ENCODE data around the gene PGS1.
"Not testable (repeated sequence)": the region's sequence is repeated elsewhere in the genome, so short reads cannot be mapped to it uniquely, and the experiment has no call there.

PGS1 gene

GRCh38 chr17:78444392-78444791 lies 65.9 kb downstream of the PGS1 start:
- DNase-seq (ENCODE audit: low read depth in 3 of 3), result no peak

- no peak for DNase-seq (ENCODE audit: low read depth in 3 of 3)
These were observed 68.4 kb downstream of the PGS1 start for GRCh38 chr17:78446833-78447232.

DNA sequence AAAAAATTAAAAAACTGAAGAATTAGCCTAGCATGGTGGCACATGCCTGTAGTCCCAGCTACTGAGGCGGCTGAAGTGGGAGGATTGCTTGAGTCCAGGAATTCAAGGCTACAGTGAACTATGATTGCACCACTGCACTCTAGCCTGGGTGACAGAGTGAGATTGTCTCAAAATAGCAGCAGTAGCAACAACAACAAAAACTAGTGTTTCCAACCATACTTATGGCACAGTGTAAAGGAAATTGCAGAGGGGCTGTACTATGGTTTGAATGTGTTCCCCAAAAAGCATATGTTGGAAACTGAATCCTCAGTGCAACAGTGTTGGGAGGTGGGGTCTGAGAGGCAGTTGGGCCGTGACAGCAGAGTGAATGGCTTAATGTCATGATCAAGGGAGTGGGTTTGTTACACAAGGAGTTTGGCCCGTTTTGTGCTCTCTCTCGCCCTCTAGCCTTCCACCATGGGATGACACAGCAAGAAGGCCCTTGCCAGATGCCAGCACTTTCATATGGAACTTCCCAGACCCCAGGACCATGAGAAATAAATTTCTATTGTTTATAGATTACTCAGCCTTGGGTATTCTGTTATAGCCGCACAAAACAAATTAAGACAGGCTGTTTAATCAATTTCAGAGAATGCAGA lies 70.0 kb downstream of the PGS1 start:
- no peak for DNase-seq (ENCODE audit: low read depth in 3 of 3)

DNA sequence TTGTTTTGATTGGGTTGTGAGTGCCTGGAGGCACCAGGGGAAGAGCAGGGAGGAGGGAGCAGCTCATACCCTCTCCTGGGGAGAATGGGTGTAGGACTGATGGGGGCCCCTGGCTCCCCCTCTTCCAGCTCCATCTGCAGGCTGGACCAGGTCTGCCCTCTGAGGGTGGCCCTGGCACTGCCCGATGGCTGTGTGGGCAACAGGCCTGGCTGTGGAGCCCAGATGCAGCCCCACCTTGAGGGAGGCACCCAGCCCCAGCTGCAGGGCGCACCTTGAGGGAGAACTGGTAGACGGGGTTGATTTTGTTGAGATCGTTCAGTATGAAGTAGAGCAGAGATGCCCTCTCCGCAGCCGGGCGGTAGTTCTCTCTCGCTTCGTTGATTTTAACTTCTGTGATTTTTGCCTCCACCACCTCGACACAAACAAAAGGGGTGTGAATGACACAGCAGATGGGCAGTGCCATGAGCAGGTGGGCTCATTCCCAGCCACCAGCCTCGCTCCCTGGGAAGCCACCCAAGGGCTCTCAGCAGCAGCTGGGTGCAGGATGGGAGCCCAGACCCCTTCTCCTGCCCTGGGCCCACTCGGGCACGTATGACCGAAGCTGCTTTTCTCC lies 71.6 kb downstream of the PGS1 start:
- no peak for DNase-seq (ENCODE audit: low read depth in 3 of 3)

GRCh38 chr17:78450696-78451345 lies 72.4 kb downstream of the PGS1 start:
- DNase-seq (ENCODE audit: low read depth in 3 of 3), result no peak

DNA sequence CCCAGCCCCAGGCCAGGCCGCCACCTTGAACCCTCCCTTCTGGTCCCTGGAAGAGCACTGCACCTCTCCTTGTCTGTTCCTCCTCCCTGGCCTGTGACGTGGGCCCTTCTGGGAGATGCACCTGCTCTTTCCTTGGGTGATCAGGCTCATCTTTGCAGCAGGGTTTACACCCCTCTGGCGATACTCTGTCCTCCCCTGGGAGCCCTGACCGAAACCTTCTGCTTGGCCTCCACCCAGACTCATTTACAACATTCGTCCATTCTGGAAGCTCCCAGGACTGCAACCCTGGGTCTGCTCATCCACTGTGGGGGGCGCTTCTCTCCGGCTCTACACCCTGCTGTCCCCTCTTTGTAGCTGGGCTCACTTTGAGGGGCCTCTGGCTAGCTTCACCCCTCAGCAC lies 73.3 kb downstream of the PGS1 start:
- no peak for DNase-seq (ENCODE audit: low read depth in 3 of 3)

DNA sequence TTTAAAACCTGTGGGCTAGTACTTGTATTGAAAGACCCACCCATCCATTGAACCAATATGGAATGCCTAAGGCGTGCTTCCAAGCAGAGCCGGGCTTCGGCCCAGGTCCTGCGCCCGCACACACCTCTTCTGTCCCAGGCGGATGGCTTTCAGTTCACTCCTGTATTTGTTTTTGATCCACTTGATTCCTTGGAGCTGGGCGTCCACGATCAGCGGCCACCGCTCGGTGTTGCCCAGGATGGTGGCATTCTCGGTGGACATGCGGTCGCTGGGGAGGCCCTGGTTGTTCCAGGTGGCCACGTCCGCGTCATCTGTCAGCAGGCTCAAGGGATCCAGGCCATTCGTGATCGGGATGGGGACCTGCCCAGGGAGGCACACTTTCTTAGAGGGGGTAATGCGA lies 75.9 kb downstream of the PGS1 start:
- no peak for DNase-seq (ENCODE audit: low read depth in 3 of 3)

DNA sequence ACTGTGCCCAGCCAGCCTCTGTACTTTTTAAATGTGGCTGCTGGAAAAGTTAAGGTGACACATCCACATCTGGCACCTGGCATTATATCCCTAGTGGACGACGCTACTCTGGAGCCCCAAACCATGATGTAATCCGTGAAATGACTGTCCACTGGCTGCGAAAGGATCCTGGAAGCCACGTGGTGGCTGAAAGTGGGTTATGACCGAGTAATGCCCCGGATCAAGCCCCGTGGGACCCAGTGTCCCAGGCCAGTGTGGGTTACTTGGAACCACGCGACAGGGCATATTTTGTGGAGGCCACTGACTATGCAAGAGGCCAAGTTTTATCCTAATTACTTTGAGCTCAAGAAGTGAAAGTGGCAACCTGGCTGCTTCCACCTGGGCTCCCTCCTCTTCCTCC lies 79.6 kb downstream of the PGS1 start:
- no peak for DNase-seq (ENCODE audit: low read depth in 3 of 3)

DNA sequence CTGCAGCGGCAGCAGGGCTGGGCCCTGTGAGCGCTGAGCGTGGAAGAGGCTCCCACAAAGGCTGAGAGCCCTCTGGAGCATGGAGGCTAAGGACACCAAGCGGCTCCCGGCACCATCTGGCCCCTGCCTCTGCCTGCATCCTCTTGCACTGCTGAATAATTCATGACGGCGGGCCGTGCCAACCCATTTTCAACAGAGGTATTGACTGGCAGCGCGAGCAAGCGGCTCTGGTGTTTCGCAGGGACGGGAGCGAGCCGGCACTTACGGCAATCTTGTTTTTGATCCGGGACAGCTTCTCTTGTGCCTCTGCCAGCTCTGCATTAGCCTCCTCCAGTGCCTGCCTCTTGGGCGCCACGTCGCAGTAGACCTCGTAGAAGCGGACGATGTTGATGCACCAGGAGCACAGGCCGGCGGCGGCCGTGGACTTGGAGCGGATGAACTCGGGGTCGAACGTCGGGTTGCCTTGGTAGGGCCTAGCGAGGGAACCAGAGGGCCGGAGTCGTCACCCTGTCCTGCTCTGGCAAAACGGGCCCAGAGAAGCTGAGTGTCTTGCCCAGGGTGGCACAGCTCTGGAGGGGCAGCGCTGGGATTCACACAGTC lies 80.4 kb downstream of the PGS1 start:
- no peak for DNase-seq (ENCODE audit: low read depth in 3 of 3)

GRCh38 chr17:78459696-78460095 lies 81.2 kb downstream of the PGS1 start:
- no peak for DNase-seq (ENCODE audit: low read depth in 3 of 3)

GRCh38 chr17:78460176-78460675 lies 81.8 kb downstream of the PGS1 start:
- no peak for DNase-seq (ENCODE audit: low read depth in 3 of 3)

DNA sequence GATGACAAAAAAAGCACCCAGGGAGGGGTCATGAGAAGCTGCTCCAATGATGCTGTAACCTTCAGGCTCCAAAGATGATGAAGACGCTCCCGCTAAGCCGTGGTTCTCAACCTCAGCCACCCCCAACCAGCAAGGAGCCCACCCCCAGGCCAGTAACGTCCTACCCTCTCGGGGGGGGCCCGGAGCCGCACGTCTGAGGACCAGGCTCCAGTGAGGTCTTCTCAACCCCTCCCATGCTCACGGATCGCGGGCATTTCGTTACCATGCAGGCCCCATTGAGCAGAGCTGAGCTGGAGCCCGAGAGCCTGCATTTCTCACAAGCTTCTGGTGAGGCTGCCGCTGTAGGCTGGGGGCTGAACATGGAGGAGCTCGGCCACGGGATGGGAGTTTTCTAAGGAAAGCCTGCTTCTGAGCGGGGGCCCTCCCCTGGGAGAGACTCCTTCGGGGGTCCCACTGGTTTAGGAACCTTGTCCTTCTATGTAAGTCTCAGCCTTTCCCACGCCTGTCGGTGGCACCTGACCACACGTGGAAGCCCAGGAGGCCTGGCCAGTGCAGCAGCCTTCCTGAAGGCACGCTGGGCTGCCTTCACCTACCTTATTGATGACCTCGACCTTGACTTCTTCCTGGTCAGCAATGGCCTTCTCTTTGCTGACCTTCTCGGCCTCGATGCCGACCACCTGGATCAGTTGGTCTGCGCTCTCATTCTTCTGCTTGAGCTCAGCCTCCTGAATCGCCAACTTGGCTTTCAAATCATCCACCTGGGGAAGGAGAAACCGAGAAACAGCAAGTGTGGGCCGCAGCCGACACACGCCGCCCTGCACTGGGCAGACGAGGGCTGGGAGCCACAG lies 82.7 kb downstream of the PGS1 start:
- no peak for DNase-seq (ENCODE audit: low read depth in 3 of 3)

- no peak for DNase-seq (ENCODE audit: low read depth in 3 of 3)
These were observed 83.3 kb downstream of the PGS1 start for GRCh38 chr17:78461799-78462053.

DNA sequence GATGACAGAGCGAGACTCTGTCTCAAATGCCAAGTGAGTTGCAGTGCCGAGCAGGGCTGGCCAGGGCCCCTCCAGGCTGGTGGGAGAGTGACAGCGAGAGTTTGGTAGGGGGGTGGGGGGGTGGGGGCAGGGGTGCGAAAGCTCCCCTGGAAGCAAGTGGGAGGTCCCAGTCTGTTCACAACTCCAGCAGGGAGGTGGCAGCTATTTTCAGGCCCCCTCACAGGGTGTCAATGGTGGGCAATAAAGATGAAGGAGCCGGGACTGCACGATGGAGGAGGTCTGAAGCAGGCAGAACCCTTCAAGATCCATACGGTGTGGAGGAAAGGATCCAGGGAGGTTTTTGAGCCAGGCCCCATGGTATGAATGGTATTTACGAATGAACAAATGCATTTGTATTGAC lies 83.7 kb downstream of the PGS1 start:
- no peak for DNase-seq (ENCODE audit: low read depth in 3 of 3)

DNA sequence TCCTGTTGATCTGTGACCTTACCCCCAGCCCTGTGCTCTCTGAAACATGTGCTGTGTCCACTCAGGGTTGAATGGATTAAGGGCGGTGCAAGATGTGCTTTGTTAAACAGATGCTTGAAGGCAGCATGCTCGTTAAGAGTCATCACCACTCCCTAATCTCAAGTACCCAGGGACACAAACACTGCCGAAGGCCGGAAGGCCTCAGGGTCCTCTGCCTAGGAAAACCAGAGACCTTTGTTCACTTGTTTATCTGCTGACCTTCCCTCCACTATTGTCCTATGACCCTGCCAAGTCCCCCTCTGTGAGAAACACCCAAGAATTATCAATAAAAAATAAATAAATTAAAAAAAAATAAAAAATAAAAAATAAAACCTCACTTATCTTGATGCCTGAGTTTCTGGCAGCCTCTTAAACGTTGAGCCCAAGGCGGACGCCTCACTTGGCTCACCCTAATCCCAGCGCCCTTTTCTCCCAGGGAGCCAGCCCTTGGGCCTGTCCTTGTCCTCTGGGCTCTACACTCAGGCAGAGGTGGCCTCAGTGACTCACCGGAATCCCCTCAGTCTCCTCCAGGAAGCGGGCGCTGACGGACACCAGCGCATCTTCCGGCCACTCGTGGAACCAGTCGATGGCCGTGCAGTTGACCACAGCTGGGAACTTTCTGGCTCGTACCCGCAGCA lies 87.8 kb downstream of the PGS1 start:
- DNase-seq (ENCODE audit: low read depth in 3 of 3), result not testable (repeated sequence)

DNA sequence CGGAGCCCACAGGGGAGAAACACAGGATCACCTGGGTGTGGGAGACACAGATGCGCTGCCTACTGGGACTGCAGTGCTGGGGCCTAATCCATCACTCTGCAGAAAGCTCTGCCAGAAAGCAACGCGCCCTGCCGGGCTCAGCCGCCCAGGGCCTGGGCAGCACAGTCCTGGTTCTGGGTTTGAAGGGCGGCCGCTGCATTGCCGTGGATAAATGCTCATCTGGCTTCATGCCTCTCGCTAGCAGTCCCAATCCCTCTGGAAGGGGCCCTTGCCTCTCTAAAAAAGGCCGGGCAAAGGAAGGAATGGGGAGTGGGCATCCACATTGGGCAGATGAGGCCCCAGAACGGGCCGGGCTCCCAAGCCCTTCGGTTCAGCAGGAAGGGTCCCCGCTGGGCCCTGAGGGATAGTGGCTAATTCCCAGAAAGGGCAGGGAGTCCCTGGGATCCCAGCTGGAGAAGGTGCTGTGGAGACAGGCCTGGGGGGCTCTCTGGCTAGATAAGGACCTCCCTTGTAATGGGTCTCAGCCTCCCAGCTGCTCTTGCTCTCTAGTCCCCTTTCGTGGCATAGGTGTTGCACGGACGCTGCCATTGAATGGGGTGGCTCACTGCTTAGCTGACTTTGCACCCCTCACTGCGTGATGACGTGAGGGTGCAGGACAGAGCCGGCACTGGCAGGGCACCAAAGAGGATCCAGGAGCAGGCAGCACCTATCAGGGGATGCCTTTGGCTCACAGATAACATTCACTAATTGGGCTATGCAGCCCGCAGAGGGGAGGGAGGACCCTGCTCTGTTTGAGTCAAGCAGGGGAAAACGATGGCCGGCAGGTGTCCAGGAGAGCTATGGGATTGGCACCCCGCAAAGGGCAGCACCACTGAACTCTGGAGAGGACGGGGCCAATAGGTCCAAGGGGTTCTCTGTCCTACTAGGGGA lies 88.6 kb downstream of the PGS1 start:
- no peak for DNase-seq (ENCODE audit: low read depth in 3 of 3)

DNA sequence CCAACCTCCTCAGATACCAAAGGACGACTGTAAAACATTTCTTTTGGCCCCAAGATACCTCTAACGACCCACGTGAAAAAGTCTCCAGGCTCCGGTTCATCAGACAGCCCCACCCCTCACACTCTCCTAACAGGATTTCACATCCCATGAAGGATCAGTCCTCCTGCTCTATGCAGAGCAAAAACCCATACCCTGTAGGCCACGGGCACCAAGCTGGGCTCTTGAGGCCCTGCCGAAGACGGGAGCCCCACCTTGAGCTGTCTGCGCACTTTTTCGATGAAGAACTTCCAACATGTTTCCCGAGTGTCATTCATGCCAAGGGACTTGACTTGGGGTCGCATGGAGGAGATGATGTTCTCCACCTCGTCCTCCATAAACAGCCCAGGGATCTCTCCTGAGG lies 89.9 kb downstream of the PGS1 start:
- DNase-seq (ENCODE audit: low read depth in 3 of 3), result no peak

DNA sequence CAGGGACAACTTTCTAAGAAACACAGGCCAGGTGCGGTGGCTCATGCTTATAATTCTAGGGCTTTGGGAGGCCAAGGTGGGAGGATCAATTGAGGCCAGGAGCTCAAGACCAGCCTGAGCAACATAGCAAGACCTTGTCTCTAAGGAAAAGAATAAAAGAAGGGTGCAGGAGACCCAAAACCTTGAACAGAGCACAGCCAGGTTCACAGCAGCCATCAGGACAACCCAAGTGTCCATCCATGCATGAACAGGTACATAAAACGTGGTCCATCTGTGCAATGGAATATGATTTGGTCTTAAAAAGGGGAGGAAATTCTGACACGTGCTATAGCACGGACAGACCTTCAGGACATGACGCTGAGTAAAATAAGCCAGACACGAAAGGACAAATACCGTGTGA lies 91.0 kb downstream of the PGS1 start:
- no peak for DNase-seq (ENCODE audit: low read depth in 3 of 3)

DNA sequence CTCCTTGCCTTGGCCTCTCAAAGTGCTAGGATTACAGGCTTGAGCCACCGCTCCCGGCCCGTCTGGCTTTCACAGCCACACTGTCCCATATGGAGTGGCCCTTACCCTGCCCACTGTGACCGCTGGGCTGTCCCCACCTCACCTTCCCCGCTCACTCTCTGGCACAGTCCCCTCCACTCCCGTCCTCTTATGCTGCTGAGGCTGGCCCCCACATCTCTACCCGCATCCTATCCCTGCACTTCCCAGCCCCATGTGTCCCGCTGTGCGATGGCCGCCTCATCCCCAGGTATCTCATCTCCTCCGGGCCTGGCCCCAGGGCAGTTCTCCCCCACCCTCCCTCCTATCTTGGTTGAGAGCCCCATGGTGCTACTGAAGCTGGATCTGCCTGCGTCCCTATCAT lies 93.2 kb downstream of the PGS1 start:
- DNase-seq (ENCODE audit: low read depth in 3 of 3), result no peak

GRCh38 chr17:78472035-78472905 lies 93.8 kb downstream of the PGS1 start:
- no peak for DNase-seq (ENCODE audit: low read depth in 3 of 3)

Data from stimulated activated CD4-positive, alpha-beta T cell treated with anti-CD3 and anti-CD28 coated beads, TNF-alpha, amount 100 ng/mL, for 48 hours (primary cell).